NB4 (cell line): Measurements from ENCODE around the gene LCN6.

Source experiments
- DNase-seq: peaks from one replicate; pipeline ENCODE4 v3.0.0; 2010; ENCODE audit warnings: low read depth
- H3K4me3 ChIP-seq: one replicate; pipeline ENCODE4 v1.5.1; 2011; ENCODE audit warnings: mild to moderate bottlenecking, low read depth, low read length, moderate library complexity
- CTCF ChIP-seq: IDR thresholded peaks from one replicate; pipeline ENCODE4 v1.5.1; 2012; ENCODE audit warnings: low read depth, low read length
- MAX ChIP-seq: IDR thresholded peaks from 2 replicates; pipeline ENCODE4 v1.6.1; 2011; ENCODE audit warnings: low read depth, low read length
- MYC ChIP-seq: IDR thresholded peaks from 2 replicates; pipeline ENCODE4 v1.6.1; 2011; ENCODE audit warnings: low read depth, low read length
- POLR2A ChIP-seq: IDR thresholded peaks from 2 replicates; pipeline ENCODE4 v1.6.1; 2011; ENCODE audit warnings: mild to moderate bottlenecking; ENCODE audit not compliant: insufficient read length; ENCODE audit errors: extremely low read depth

Gene LCN6

GRCh38 chr9:136751814-136752213 is 3.5 kb upstream of the LCN6 start:
- H3K4me3 ChIP-seq, result no peak overlapping the region
- TF ChIP-seq MAX, result no peak
- no peak for TF ChIP-seq MYC
- no peak for TF ChIP-seq POLR2A
- no peak for TF ChIP-seq CTCF
- no peak for DNase-seq

GRCh38 chr9:136751244-136751643 is 2.9 kb upstream of the LCN6 start:
- no peak for DNase-seq
- H3K4me3 ChIP-seq, result no peak overlapping the region
- no peak for TF ChIP-seq MAX
- no peak for TF ChIP-seq MYC
- no peak for TF ChIP-seq CTCF
- TF ChIP-seq POLR2A, result no peak

- TF ChIP-seq MAX (no peak), CTCF (no peak), MYC (no peak), POLR2A (no peak)
- no peak overlapping the region for H3K4me3 ChIP-seq
- DNase-seq, result no peak
These were observed 2.2 kb upstream of the LCN6 start for GRCh38 chr9:136750526-136750925.

GRCh38 chr9:136748666-136749611 is 614 bp upstream of the LCN6 start:
- no peak for TF ChIP-seq MAX
- peak; percentile 41; the same call in 1 of the 2 replicates for TF ChIP-seq MYC
- no peak for TF ChIP-seq CTCF
- no peak for TF ChIP-seq POLR2A
- H3K4me3 ChIP-seq, result no peak overlapping the region
- DNase-seq, result peak; percentile 62

GRCh38 chr9:136747161-136748060 is 914 bp downstream of the LCN6 start:
- no peak overlapping the region for H3K4me3 ChIP-seq
- DNase-seq, result no peak
- TF ChIP-seq MYC (no peak), CTCF (no peak), MAX (no peak), POLR2A (no peak)
